Fibroblast of villous mesenchyme (primary cell): ENCODE measurements around the gene CELF2. TPM values are rescaled to one million over a fixed set of nuclear protein-coding genes. Genes with fewer than 3 reads are reported as not detected.

Experiments used
- DNase-seq: peaks from one replicate; pipeline ENCODE4 v3.0.0-alpha.2; 2010; ENCODE audit warnings: low read depth
- H3K4me3 ChIP-seq: 2 replicates; pipeline ENCODE4 v1.5.1; 2011; ENCODE audit warnings: low read depth, mild to moderate bottlenecking, low read length
- total RNA-seq: library from RNA; depleted of rRNA; stranded (reverse); fragments of >200 nt; gene quantifications from 2 replicates; pipeline ENCODE4 v1.2.3, GENCODE V29; 2012
- TF ChIP-seq, protein P1 (sequence below): IDR thresholded peaks from 2 replicates; pipeline ENCODE4 v1.5.1; 2012; ENCODE audit warnings: low read depth, mild to moderate bottlenecking, low read length; ENCODE audit not compliant: insufficient read depth

CELF2 gene
- total RNA-seq, 1 donor: 2.2 TPM

DNA sequence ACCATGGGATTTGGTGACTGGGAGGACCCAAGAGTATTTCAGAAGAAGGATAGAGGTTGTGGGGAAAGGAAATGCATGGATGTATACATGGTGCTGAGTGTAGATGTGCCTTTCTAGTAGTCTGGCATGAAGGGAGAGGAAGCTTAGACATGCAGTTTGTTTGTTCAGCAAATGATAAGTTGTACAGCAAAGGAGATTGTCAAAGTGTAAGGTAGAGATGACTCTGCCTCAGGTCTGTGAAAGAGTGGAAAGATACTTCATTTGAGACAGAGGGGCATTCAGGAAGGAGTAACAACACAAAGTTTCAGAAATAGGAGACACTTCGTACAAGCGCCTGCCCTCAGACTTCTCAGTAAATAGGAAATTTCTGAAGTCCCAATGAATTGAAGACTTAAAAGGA is 152.3 kb downstream of the CELF2 start:
- no peak overlapping the region for H3K4me3 ChIP-seq
- TF ChIP-seq, protein P1, sequence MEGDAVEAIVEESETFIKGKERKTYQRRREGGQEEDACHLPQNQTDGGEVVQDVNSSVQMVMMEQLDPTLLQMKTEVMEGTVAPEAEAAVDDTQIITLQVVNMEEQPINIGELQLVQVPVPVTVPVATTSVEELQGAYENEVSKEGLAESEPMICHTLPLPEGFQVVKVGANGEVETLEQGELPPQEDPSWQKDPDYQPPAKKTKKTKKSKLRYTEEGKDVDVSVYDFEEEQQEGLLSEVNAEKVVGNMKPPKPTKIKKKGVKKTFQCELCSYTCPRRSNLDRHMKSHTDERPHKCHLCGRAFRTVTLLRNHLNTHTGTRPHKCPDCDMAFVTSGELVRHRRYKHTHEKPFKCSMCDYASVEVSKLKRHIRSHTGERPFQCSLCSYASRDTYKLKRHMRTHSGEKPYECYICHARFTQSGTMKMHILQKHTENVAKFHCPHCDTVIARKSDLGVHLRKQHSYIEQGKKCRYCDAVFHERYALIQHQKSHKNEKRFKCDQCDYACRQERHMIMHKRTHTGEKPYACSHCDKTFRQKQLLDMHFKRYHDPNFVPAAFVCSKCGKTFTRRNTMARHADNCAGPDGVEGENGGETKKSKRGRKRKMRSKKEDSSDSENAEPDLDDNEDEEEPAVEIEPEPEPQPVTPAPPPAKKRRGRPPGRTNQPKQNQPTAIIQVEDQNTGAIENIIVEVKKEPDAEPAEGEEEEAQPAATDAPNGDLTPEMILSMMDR: no peak
- DNase-seq: no peak

DNA sequence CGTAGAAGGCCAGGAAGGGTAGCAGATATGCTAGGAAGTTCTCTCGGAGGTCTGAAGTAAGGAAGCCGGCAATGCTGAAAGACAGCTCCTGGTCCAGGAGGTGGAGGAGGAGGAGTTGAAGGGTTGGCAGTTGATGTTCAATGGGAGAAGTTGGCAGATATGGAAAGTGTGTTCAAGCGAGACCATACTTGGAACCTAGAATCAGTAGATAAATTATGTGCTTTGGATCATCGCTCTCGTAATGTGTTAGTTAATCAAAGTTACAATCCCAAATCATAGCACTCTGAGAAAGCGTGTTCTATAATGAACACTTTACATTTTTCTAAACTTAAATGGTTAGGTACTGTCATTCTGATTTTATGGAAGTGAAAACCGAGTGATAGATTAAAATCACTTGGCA is 152.9 kb downstream of the CELF2 start:
- TF ChIP-seq, protein P1: no peak
- DNase-seq: no peak
- no peak overlapping the region for H3K4me3 ChIP-seq

DNA sequence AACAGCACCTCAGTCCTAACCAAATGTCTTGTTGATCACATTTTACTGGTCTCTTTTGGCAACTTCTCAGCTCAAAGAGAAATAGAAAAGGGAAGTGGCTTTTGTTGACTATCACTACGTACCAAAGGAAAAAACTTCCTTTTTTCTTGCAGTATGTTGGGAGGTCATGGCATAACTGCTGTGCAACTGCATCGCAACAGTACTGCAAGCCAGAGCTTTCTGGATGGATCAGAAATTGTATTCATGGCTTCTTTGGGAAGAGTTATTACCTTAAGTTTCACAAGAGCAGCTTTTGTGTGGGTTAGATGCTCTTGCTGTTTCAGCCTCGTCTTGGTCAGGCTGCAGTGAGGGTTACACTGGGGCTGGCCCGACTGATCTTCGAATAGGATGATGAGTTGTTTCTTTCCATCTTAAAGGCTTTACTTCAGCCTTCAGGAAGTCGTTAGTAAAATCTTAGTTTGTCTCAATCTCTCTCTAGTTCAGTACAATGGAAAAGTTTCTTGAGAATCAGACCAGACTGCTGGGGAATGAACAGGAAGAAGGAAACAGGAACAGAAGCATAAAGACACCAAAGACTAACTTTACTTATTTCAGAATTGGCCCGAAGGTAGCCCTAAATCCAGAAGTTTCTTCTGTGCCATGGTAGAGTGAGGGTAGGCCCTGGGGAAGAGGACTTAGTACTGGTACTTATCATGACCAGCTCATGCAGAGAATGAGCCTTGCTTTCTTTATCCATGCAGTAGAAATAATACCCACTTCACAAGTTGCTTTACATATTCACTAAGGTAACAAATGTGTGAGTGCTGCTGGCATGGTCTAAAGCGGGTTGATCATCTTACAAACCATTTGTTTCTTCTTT is 153.6 kb downstream of the CELF2 start:
- H3K4me3 ChIP-seq: no peak overlapping the region
- no peak for DNase-seq
- TF ChIP-seq, protein P1: no peak

DNA sequence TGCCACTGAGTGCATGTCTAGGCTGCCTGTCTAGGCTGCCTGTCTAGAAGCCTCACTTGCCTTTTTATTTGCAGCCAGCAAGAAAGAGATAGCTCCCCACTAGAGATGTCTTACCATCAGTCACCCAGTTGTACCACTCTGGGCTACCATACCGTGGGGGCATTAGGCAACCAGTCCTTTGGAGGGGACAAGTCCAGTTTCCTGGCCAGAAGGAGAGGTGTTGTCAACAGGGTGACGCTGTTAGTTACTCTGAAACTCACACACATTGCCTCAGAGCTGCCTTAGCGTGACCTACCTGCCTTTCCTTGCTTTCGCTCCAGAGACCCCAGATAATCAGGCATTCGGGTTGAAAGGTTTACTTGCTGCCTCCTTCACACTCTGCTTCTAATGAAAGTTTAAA is 155.4 kb downstream of the CELF2 start:
- TF ChIP-seq, protein P1: no peak
- no peak overlapping the region for H3K4me3 ChIP-seq
- DNase-seq: no peak

DNA sequence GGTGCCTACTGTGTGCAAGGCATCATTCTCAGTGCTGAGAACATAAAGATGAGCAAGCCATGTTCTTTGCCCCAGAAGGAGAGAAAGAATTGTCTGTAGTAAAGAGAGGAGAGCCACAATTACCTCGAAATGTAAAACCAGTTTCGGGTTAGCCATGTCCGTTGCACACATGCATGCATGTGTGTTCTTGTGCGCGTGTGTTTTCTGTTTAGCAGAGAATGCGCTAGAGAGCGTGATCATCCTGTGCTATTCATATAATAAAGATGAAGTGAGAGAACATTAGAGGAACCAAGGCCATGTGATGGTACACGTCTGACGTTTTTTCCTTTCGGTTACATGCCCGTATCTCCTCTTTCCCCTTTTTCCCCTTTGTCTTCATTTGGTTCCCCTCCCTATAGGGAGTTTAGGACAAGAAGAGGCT is 158.2 kb downstream of the CELF2 start:
- no peak for DNase-seq
- TF ChIP-seq, protein P1: no peak
- no peak overlapping the region for H3K4me3 ChIP-seq

DNA sequence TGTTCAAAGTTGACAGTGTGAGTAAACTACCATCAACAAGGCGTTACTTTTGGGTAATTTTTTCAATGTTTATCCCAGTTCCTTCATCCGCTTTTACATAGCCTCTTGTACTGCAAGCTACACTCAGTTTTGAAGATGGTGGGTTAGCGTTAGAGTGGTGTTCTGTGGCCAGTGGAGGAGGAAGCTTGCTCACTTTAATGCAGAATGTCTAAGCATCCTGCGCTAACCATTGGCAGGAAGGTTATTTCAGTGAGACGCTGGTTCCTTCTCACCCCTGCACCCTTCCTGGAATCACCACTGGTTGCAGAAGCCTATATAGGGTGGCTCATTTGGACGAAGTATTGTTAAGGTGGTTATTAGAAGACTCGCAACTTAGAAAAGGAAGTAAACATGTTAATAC is 159.1 kb downstream of the CELF2 start:
- no peak for DNase-seq
- no peak overlapping the region for H3K4me3 ChIP-seq
- TF ChIP-seq, protein P1: no peak
